Measurements from ENCODE around the gene IL9R. TPM values are rescaled to one million over a fixed set of nuclear protein-coding genes. Genes with fewer than 3 reads are reported as not detected.

Gene IL9R
- total and polyA plus RNA-seq, 2 of the 4 experiments (the other 2 are of a cell fraction), result 0.05 TPM; not detected in 1

DNA sequence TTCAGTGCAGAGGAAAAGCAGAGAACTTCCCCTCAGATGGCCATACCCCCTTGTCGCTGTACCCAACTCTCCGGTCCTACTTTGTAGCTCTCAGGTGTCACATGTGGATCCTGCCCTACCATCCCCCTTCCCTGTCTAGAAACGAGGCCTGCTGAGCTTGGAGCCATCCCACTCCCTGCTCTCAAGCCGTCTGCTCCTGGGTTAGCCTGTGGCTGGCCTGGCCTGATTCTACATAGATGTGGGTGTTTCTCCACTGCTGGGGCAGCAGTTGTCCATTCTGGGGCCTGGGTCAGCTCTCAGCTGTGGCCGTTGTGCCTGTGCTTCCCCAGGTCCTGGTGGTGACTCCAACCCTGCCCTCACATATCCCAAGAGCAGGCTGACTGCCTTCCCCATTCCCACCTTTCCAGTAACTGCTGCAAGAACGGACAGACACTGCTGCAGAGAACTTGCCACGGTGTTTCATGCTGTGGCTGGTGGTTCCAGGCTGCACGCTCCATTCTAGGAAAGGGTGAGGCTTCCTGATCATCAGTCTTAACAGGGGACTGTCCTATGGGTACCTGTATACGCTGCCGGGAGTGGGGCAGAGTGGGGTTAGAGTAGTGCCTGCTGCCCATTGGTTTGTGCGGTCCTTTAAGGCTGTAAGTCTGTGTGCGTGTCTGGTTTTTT is 3.6 kb downstream of the IL9R start:
- Histone ChIP-seq H3K4me2 (ENCODE audit: low read depth, low read length) (no peak overlapping the region), H2BK5ac (ENCODE audit: low read depth, low read length, poor library complexity, severe bottlenecking) (no peak overlapping the region), H3K79me1 (ENCODE audit: low read depth in 1 of 2, low read length in 2 of 2) (no peaks in the 10 kb centered on the region), H4K5ac (ENCODE audit: low read depth, low read length) (no peak overlapping the region), H3K14ac (replicated peaks; ENCODE audit: low read depth, low read length) (no peak overlapping the region), H3K9me1 (ENCODE audit: insufficient read depth, low read length) (no peaks in the 10 kb centered on the region), H4K91ac (ENCODE audit: insufficient read depth, low read depth, low read length) (no peak overlapping the region), H2BK20ac (ENCODE audit: low read depth, low read length) (no peak overlapping the region), H3K4ac (ENCODE audit: low read depth, low read length) (no peak overlapping the region), H3K9me3 (ENCODE audit: control insufficient read depth, insufficient read depth, low read length) (peaks cover 3% of the 10 kb centered on the region; the same call in 1 of the 2 replicates), H3K27ac (ENCODE audit: insufficient read depth, low read length) (no peak overlapping the region), H2AFZ (replicated peaks; ENCODE audit: low read length, poor library complexity) (no peak overlapping the region), H3K36me3 (ENCODE audit: control insufficient read depth, insufficient read depth, low read length) (no peaks in the 10 kb centered on the region), H3K27me3 (ENCODE audit: control insufficient read depth, insufficient read depth, low read length) (no peaks in the 10 kb centered on the region), H2BK15ac (ENCODE audit: low read depth, low read length) (no peak overlapping the region), H3K9ac (ENCODE audit: low read depth, low read length) (no peak overlapping the region), H4K20me1 (ENCODE audit: insufficient read depth, low read length) (no peaks in the 10 kb centered on the region), H3K18ac (ENCODE audit: low read depth, low read length) (no peak overlapping the region), H4K8ac (ENCODE audit: low read depth in 2 of 2, low read length in 2 of 2) (no peak overlapping the region), H2AK9ac (replicated peaks; ENCODE audit: low read depth, low read length, poor library complexity) (no peak overlapping the region), H3K23ac (ENCODE audit: low read depth, low read length) (no peak overlapping the region), H2BK120ac (ENCODE audit: low read depth, low read length) (no peak overlapping the region), H3K4me1 (ENCODE audit: control insufficient read depth, insufficient read depth, low read length) (no peaks in the 10 kb centered on the region), H2AK5ac (ENCODE audit: low read depth, low read length) (no peak overlapping the region), H3K56ac (ENCODE audit: extremely low read depth, insufficient read depth, low read length) (no peak overlapping the region), H3K4me3 (ENCODE audit: insufficient read depth, low read depth, low read length) (no peak overlapping the region)
- no CpG with 5 or more reads among the region's 12 CpGs for WGBS, 2 experiments (ENCODE audit: extremely low coverage in 2 of 2, insufficient read length in 1 of 2)
- dilution Hi-C loops (cut with HindIII; ENCODE audit: low sequenced_read_pairs, unreplicated experiment), result no loop called here
- DNase-seq, result no peak
- in situ Hi-C loops (cut with MboI; ENCODE audit: low sequenced_read_pairs), result no loop called here
- POLR2A ChIA-PET (ENCODE audit: unreplicated experiment), result no interaction called here
- CTCF ChIA-PET, result no interaction called here
- BruUV-seq (replicated peaks), result no TSS peak
- intact Hi-C loops (cut with micrococcal nuclease), result no loop called here
- ATAC-seq (ENCODE audit: low read depth), result no peak
- no peak for TF ChIP-seq MAZ (IDR thresholded peaks at IDR 0.05; ENCODE audit: borderline replicate concordance, low read depth, low read length)
- TF ChIP-seq RCOR1 (IDR thresholded peaks at IDR 0.05; ENCODE audit: insufficient replicate concordance, low read length), result no peak
- TF ChIP-seq, protein P1, sequence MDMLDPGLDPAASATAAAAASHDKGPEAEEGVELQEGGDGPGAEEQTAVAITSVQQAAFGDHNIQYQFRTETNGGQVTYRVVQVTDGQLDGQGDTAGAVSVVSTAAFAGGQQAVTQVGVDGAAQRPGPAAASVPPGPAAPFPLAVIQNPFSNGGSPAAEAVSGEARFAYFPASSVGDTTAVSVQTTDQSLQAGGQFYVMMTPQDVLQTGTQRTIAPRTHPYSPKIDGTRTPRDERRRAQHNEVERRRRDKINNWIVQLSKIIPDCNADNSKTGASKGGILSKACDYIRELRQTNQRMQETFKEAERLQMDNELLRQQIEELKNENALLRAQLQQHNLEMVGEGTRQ (IDR thresholded peaks at IDR 0.05; ENCODE audit: low read depth, low read length), result no peak
- TF ChIP-seq RFX5 (IDR thresholded peaks at IDR 0.05; ENCODE audit: low read depth, low read length), result no peak
